K562 (cell line): ENCODE measurements around the gene SACS. TPM values are rescaled to one million over a fixed set of nuclear protein-coding genes. Genes with fewer than 3 reads are reported as not detected.

Experiments
- ATAC-seq: fragments of 200-7000 bp; cut with Tn5 transposase; 3 replicates; pipeline ENCODE4 v1.9.1; 2020; ENCODE audit warnings: moderate library complexity
- BruUV-seq: library from RNA; stranded (reverse); fragments of 400-500 nt; replicated peaks from 2 replicates; lab custom pipeline; 2021; lab: Mats Ljungman, UMichigan
- CTCF ChIA-PET: fragments of 300-600 bp; formaldehyde crosslinking; extraction: SDS; loops from one replicate; lab custom pipeline; 2021; ENCODE audit warnings: low intra/inter-chr PET ratio; lab: Yijun Ruan, JAX
- POLR2A ChIA-PET: fragments of 300-600, 350-650 bp; sonication (Branson Sonifier 250); formaldehyde crosslinking; extraction: SDS; loops from one replicate; lab custom pipeline; 2021; ENCODE audit warnings: antibody characterized with exemption, inconsistent platforms; lab: Yijun Ruan, JAX
- DNase-seq, 4 experiments: peaks; one replicate each; pipeline versions ENCODE4 v3.0.0 to v3.0.0-alpha.2; 2011 to 2018; ENCODE audit warnings: low spot score in 3 of 4, mixed read lengths in 3 of 4; ENCODE audit errors: extremely low read depth in 1 of 4
- FAIRE-seq: peaks from 2 replicates; lab custom pipeline; 2011; peaks lifted over from hg19 to GRCh38; lab: Jason Lieb, UNC
- H2AFZ ChIP-seq: 2 replicates; pipeline ENCODE4 v1.6.0; 2011; ENCODE audit warnings: low read depth, low read length, control low read depth, inconsistent platforms
- H3K27ac ChIP-seq: fragments of 200-600 bp; 3 replicates; pipeline ENCODE4 v1.8.0; 2011; ENCODE audit warnings: low read depth, mild to moderate bottlenecking, control low read depth, inconsistent platforms, low read length, moderate library complexity, mixed read lengths; ENCODE audit errors: extremely low read depth
- H3K27me3 ChIP-seq, 2 experiments: fragments of 300-600 bp in 1 of 2; 2 replicates in 1 of 2; 3 replicates in 1 of 2; pipeline versions ENCODE4 v1.6.0 to v1.8.0; 2011; ENCODE audit warnings: inconsistent platforms in 2 of 2, low read length in 2 of 2, mild to moderate bottlenecking in 1 of 2, mixed read lengths in 1 of 2, moderate library complexity in 1 of 2; ENCODE audit not compliant: control insufficient read depth in 2 of 2, insufficient read depth in 2 of 2
- H3K36me3 ChIP-seq: fragments of 300-600 bp; 3 replicates; pipeline ENCODE4 v1.8.0; 2011; ENCODE audit warnings: mild to moderate bottlenecking, low read length, inconsistent platforms; ENCODE audit not compliant: control insufficient read depth, insufficient read depth
- H3K4me1 ChIP-seq, 2 experiments: fragments of 200-600 bp in 1 of 2; replicated peaks in 1 of 2; 2 replicates in 1 of 2; 3 replicates in 1 of 2; pipeline versions ENCODE4 v1.5.1 to v1.8.0; 2011; ENCODE audit warnings: inconsistent platforms in 2 of 2, low read length in 2 of 2, mild to moderate bottlenecking in 1 of 2, mixed read lengths in 1 of 2, moderate library complexity in 1 of 2; ENCODE audit not compliant: control insufficient read depth in 2 of 2, insufficient read depth in 2 of 2
- H3K4me2 ChIP-seq: 2 replicates; pipeline ENCODE4 v1.6.1; 2011; ENCODE audit warnings: low read length, control low read depth, inconsistent platforms, mixed read lengths; ENCODE audit not compliant: insufficient read depth
- H3K4me3 ChIP-seq: fragments of 200-600 bp; sonication (generic), shearing (Covaris generic); 2 replicates; pipeline ENCODE4 v1.5.1; 2016; ENCODE audit warnings: control low read depth, inconsistent platforms
- H3K79me2 ChIP-seq: fragments of 200-600 bp; 3 replicates; pipeline ENCODE4 v1.8.0; 2011; ENCODE audit warnings: low read length, inconsistent platforms; ENCODE audit not compliant: control insufficient read depth, insufficient read depth
- H3K9ac ChIP-seq, 2 experiments: 2 replicates each; pipeline versions ENCODE4 v1.6.0 to v1.6.1; 2011; ENCODE audit warnings: low read depth in 2 of 2, low read length in 2 of 2, control low read depth in 1 of 2, inconsistent platforms in 1 of 2, mild to moderate bottlenecking in 1 of 2, mixed read lengths in 1 of 2; ENCODE audit not compliant: insufficient read depth in 1 of 2
- H3K9me1 ChIP-seq: one replicate; pipeline ENCODE4 v1.6.0; 2011; ENCODE audit warnings: inconsistent platforms, mild to moderate bottlenecking, low read length, moderate library complexity; ENCODE audit not compliant: control insufficient read depth, insufficient read depth
- H3K9me3 ChIP-seq: replicated peaks from 2 replicates; pipeline ENCODE4 v1.5.1; 2011; ENCODE audit warnings: low read depth, low read length, inconsistent platforms; ENCODE audit not compliant: control insufficient read depth, insufficient read depth
- H4K20me1 ChIP-seq: replicated peaks from 2 replicates; pipeline ENCODE4 v1.6.1; 2011; ENCODE audit warnings: low read length, inconsistent platforms, mixed read lengths; ENCODE audit not compliant: control insufficient read depth, insufficient read depth
- ELF4 ChIP-seq: fragments of 450-650 bp; formaldehyde crosslinking; IDR thresholded peaks from 2 replicates; pipeline ENCODE4 v1.4.0; 2022; ENCODE audit warnings: missing genetic modification characterization
- ESRRB ChIP-seq: fragments of 250-450 bp; sonication (Bioruptor Pico); IDR thresholded peaks from 2 replicates; pipeline ENCODE4 v1.5.0; 2020; ENCODE audit warnings: mild to moderate bottlenecking, moderate library complexity, borderline replicate concordance
- RBM15 ChIP-seq: fragments of 200-400 bp; formaldehyde crosslinking; IDR thresholded peaks from 2 replicates; pipeline ENCODE4 v1.6.1; 2018; ENCODE audit warnings: mild to moderate bottlenecking, low read length, moderate library complexity; ENCODE audit not compliant: insufficient read depth
- RBM34 ChIP-seq: fragments of 200-400 bp; formaldehyde crosslinking; IDR thresholded peaks from 2 replicates; pipeline ENCODE4 v1.6.1; 2018; ENCODE audit warnings: low read length, borderline replicate concordance; ENCODE audit not compliant: insufficient read depth
- SAP30 ChIP-seq: fragments of 200-600 bp; sonication (generic); IDR thresholded peaks from 2 replicates; pipeline ENCODE4 v1.6.1; 2012; ENCODE audit warnings: borderline replicate concordance, low read depth, mild to moderate bottlenecking, moderate library complexity, low read length, control low read depth, inconsistent platforms; ENCODE audit not compliant: insufficient read depth, poor library complexity, severe bottlenecking
- SRSF9 ChIP-seq: fragments of 200-400 bp; formaldehyde crosslinking; IDR thresholded peaks from 2 replicates; pipeline ENCODE4 v1.6.1; 2017; ENCODE audit warnings: low read depth, low read length, borderline replicate concordance
- TAL1 ChIP-seq: fragments of 450-650 bp; IDR thresholded peaks from 2 replicates; pipeline ENCODE4 v1.6.1; 2016; ENCODE audit warnings: mild to moderate bottlenecking
- ZNF197 ChIP-seq: fragments of 200-800 bp; sonication (Bioruptor generic); IDR thresholded peaks from 2 replicates; pipeline ENCODE4 v1.6.1; 2016; ENCODE audit warnings: low read depth, missing genetic modification characterization, missing compliant biosample characterization
- ZNF282 ChIP-seq: sonication (generic); formaldehyde crosslinking; IDR thresholded peaks from 2 replicates; pipeline ENCODE4 v1.8.1; 2023; ENCODE audit warnings: missing genetic modification reagents
- ZNF311 ChIP-seq: fragments of 250-450 bp; sonication (Bioruptor Pico); IDR thresholded peaks from 2 replicates; pipeline ENCODE4 v1.4.0; 2020; ENCODE audit warnings: mild to moderate bottlenecking, moderate library complexity
- WGBS: fragments of 100-300 bp; shearing (Covaris generic); methylation state at CpG from one replicate; pipeline ENCODE4 v1.1.6; 2016; ENCODE audit warnings: low coverage, mixed read lengths; ENCODE audit not compliant: insufficient coverage; ENCODE audit errors: missing lambda C conversion rate; 5-methylcytosine and 5-hydroxymethylcytosine counted together
- in situ Hi-C: fragments of 300-500 bp; cut with MboI; formaldehyde crosslinking; loops from 4 replicates; pipeline ENCODE4 v1.15.0; 2018; ENCODE audit warnings: inconsistent platforms, mixed read lengths
- intact Hi-C: fragments of 100-400 bp; cut with micrococcal nuclease; formaldehyde crosslinking; loops from 2 replicates; pipeline ENCODE4 v1.14.2; 2022
- polyA plus RNA-seq, 8 experiments: library from polyadenylated mRNA; depleted of rRNA in 4 of 8; stranded (reverse) in 5 of 8; unstranded in 3 of 8; fragments of >200 nt; fragmentation: Nextera tagmentation in 2 of 8; fragmentation: Illumina TruSeq in 1 of 8; extraction: Ambion mirVana in 2 of 8; extraction: Trizol in 1 of 8; gene quantifications; 2 replicates each; pipeline versions ENCODE4 v1.2.1 to v1.2.3, GENCODE V29; 2011 to 2014; ENCODE audit warnings: inconsistent platforms in 1 of 8, missing spikeins in 1 of 8
- total RNA-seq, 7 experiments: library from RNA; depleted of rRNA in 6 of 7; stranded (reverse); fragments of >200 nt in 6 of 7; fragmentation: Illumina TruSeq in 2 of 7; extraction: Trizol in 2 of 7; gene quantifications; 2 replicates each; pipeline versions ENCODE4 v1.2.1 to v1.2.3, GENCODE V29; 2011 to 2021; ENCODE audit warnings: low replicate concordance in 1 of 7
- TF ChIP-seq, protein P1 (sequence below): IDR thresholded peaks from 2 replicates; pipeline ENCODE4 v1.6.1; 2011; ENCODE audit not compliant: insufficient read length; ENCODE audit errors: extremely low read depth

The SACS gene
- total and polyA plus RNA-seq, 9 of the 15 experiments (the other 6 are each of a cell fraction or from before 2014, with no cell fraction given), result 4.7 to 28.2 (median 18.9) TPM

GRCh38 chr13:23411706-23412105, 21.8 kb downstream of the SACS start:
- peaks cover 0 to 4% of the 10 kb centered on the region in 2 experiments; a peak in 1 of 5 replicates for H3K27me3 ChIP-seq
- H3K36me3 ChIP-seq, result no peaks in the 10 kb centered on the region
- H3K79me2 ChIP-seq, result no peaks in the 10 kb centered on the region
- H4K20me1 ChIP-seq, result no peaks in the 10 kb centered on the region
- H3K9me3 ChIP-seq, result no peaks in the 10 kb centered on the region
- POLR2A ChIA-PET, result no interaction called here
- FAIRE-seq, result no peak
- WGBS, result 11% methylated on average over 9 of the region's 11 CpGs
- no peaks in the 10 kb centered on the region for H3K4me1 ChIP-seq
- CTCF ChIA-PET, result no interaction called here
- in situ Hi-C loops (no loop called here), intact Hi-C loops (no loop called here)
- no peak for ATAC-seq
- no peak overlapping the region for H3K27ac ChIP-seq
- TF ChIP-seq RBM34, result no peak
- TF ChIP-seq SRSF9, result no peak
- TF ChIP-seq, protein P1, sequence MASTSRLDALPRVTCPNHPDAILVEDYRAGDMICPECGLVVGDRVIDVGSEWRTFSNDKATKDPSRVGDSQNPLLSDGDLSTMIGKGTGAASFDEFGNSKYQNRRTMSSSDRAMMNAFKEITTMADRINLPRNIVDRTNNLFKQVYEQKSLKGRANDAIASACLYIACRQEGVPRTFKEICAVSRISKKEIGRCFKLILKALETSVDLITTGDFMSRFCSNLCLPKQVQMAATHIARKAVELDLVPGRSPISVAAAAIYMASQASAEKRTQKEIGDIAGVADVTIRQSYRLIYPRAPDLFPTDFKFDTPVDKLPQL, result no peak
- no peak for TF ChIP-seq ZNF197 (CRISPR knock-in tag)
- no peak for TF ChIP-seq ELF4 (CRISPR knock-in tag)
- TF ChIP-seq ZNF311 (CRISPR knock-in tag), result no peak
- no peak for TF ChIP-seq ESRRB (CRISPR knock-in tag)
- no peak for TF ChIP-seq SAP30
- no peak for TF ChIP-seq TAL1
- no peak for TF ChIP-seq ZNF282 (CRISPR knock-in tag)
- TF ChIP-seq RBM15, result no peak
- no peak for DNase-seq
- BruUV-seq, result no TSS peak
- H3K9me1 ChIP-seq, result no peaks in the 10 kb centered on the region
- H2AFZ ChIP-seq, result no peak overlapping the region
- H3K9ac ChIP-seq, result no peak overlapping the region
- no peak overlapping the region for H3K4me3 ChIP-seq
- no peak overlapping the region for H3K4me2 ChIP-seq
